OCI-LY7 (cell line): ENCODE measurements around the gene TAB2.

Experiments
- EZH2phosphoT487 ChIP-seq: fragments of 200-600 bp; sonication (generic); IDR thresholded peaks from 2 replicates; pipeline ENCODE4 v1.6.1; 2018; ENCODE audit warnings: low read depth, borderline replicate concordance, mild to moderate bottlenecking, mixed run types, antibody characterized with exemption, low read length, moderate library complexity, mixed read lengths
- TF ChIP-seq, protein P1 (sequence below): fragments of 200-600 bp; sonication (generic); conservative IDR thresholded peaks from 2 replicates; pipeline ENCODE4 v1.5.1; 2014; ENCODE audit warnings: mild to moderate bottlenecking, antibody characterized with exemption, low read length, moderate library complexity, mixed read lengths

DNA sequence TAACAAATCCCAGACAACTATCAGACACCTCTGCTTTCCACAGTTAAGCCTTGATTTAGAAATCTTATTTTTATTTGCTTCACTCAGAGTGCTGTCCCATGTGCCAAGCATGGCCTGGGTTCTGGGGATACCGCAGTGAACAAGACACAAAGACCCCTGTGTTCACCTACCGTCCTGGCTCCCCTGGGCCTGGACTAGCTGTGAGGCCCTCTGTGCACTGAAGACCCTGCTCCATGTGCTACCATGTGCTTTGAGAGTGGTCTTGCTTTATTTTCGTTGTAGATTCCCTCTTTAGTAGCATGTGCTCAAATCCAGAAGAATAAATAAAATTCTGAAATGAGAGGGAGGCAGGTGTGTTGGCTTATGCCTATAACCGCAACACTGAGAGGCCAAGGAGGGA is 105.1 kb downstream of the TAB2 start:
- no peak for TF ChIP-seq EZH2phosphoT487
- TF ChIP-seq, protein P1, sequence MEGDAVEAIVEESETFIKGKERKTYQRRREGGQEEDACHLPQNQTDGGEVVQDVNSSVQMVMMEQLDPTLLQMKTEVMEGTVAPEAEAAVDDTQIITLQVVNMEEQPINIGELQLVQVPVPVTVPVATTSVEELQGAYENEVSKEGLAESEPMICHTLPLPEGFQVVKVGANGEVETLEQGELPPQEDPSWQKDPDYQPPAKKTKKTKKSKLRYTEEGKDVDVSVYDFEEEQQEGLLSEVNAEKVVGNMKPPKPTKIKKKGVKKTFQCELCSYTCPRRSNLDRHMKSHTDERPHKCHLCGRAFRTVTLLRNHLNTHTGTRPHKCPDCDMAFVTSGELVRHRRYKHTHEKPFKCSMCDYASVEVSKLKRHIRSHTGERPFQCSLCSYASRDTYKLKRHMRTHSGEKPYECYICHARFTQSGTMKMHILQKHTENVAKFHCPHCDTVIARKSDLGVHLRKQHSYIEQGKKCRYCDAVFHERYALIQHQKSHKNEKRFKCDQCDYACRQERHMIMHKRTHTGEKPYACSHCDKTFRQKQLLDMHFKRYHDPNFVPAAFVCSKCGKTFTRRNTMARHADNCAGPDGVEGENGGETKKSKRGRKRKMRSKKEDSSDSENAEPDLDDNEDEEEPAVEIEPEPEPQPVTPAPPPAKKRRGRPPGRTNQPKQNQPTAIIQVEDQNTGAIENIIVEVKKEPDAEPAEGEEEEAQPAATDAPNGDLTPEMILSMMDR = no peak
